ENCODE data around the gene CXCL10.

DNA sequence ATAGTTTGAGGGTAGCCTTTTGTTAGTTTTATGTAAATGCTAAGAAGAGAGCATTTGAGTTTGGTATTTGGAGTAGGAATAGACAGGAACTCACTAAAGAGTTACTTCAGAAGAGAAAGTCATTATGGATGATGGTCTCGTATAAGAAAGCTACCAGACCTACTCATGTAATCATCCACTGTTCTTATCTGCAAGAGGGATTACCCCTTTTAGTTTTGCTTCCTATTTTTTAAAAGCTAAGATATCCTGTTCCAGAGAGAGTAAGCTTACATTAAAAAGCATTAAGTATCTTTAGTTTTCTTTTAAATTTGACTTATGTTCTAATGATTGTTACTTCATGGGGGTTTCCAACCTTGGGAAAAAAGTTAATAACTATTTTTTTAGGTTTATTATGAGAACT is 38.7 kb upstream of the CXCL10 start:
- TF ChIP-seq CTCF (IDR thresholded peaks at IDR 0.05) = no peak
- no peak for TF ChIP-seq EZH2 (IDR thresholded peaks at IDR 0.05)
- no peak for TF ChIP-seq EZH2phosphoT487 (IDR thresholded peaks at IDR 0.05)

All from neural progenitor cell (in vitro differentiated cells).